Measurements from ENCODE around the gene IRAK2.

Gene IRAK2

DNA sequence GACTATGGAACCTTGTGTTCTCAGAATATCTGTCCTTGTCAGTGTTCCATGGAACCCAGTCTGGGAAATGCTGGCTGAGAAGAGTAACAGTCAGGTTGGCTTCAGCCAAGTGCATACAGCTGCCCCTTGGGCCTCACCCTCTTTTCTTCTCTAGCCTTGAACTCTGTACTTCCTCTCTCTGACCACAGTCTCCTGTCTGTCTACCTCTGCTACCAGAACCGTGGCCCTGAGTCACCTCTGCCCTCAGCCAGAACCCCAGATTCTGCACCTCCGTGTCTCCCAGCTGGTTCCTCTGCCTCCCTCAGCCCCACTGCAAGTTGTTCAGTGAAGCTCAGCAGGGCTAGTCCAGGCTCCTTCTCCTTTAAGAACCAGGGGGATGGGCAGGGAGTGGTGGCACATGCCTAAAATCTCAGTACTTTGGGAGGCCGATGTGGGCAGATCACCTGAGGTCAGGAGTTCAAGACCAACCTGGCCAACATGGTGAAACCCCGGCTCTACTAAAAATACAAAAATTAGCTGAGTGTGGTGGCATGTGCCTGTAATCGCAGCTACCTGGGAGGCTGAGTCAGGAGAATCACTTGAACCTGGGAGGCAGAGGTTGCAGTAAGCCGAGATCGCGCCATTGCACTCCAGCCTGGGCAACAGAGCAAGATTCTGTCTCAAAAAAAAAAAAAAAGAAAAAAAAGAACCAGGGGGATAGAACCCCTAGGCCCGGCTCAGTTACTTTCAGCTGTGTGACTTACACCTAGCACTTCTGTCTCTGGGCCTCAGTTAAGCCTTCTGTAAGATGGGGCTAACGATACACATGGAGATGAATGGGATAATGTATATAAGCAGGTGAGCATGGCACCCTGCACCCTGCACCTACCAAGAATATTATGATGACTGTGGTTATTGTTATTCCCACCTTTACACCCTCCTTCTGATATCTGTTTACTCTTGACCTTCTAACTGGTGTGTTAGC lies 59.2 kb downstream of the IRAK2 start:
- DNase-seq (ENCODE audit: low spot score) (peak; percentile 72), FAIRE-seq (no peak)

DNA sequence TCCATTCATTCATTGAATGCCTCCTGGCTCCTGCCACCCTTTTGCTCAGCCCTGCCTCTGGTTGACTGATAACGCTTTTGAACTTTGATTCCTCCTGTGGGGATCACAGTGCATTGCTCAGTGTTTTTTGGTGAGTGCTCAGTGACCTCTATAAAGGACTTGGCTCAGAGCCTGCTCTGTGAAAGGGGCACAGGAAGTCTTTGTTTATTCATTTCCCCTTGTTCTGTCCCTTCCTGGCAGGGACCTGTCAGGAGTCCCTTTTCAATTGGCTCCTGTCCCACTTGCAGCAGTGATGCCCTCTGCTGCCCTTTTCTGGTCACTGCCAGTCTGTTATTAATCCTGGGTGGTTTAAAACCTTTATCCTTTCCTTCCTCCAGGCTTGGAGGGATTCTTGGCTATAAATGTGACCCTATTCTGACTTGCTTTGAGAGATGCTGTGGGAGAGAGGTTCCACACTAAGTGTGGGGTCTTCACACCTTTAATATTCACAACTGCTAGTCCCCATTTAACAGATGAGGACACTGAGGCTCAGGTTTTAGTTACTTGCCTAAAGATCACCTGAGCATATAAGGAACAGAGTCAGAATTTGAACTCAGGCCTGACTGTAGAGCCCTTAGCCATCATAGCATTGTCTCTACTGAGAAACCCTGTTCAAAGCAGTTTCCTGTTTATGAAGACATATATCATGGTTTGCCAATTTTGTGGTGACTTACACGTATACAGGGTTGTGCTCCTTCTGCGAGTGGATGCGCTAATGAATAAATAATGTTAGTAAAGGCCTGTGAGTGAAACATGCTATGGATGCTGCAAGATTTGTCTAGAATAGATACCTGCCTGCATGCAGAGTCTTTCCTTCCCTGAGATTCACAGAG lies 60.3 kb downstream of the IRAK2 start:
- FAIRE-seq (peak; percentile 63), DNase-seq (ENCODE audit: low spot score) (peak; percentile 83)

DNA sequence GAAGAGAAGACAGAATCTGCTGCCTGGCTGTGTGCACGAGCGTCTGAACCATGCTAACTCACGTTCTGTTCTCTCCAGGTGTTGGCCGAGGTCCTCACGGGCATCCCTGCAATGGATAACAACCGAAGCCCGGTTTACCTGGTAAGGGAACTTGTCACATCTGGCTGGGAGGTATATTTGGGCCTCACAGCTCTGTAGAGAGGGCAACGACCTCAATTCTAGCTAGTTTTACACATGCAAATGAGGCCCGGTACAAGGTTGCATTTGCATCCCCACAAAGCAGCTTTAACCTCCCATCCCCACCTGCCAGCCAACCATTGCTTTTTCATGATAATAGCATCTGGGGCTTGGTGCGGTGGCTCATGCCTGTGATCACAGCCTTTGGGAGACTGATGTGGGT lies 61.6 kb downstream of the IRAK2 start:
- no peak for FAIRE-seq
- DNase-seq (ENCODE audit: low spot score): no peak

DNA sequence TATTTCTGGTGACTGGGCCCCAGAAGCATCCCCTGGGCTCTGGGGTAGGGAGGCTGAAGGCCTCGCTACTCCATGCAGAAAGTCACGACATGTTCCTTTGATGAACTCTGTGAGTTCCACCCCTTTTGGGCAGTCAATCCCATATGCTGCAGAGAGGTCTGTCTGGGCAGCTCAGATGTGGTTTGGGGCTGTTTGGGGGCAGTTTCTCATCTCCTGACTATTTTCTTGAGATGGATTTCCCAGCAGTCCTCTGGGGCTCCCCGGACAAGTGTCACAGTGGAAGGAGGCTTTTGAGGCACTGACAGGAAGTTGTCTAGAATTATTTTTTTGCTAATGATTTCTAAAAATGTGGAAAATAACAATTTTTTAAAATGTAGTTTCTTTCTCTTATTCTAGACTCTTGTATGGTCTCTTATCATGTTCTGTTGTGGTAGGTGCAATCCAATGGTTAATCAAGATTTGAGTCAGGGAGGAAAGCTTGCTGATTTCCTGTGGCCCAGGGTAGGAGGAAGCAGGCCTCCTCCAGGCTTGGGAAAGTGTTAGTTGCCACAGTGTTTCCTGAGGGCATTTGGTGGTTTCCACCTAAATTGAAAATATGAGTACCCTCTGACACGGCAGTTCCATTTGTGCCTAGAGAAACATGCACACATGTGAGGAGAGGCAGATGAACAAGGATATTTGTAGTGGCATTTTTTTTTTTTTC lies 63.7 kb downstream of the IRAK2 start:
- DNase-seq (ENCODE audit: low spot score): no peak
- FAIRE-seq: no peak

DNA sequence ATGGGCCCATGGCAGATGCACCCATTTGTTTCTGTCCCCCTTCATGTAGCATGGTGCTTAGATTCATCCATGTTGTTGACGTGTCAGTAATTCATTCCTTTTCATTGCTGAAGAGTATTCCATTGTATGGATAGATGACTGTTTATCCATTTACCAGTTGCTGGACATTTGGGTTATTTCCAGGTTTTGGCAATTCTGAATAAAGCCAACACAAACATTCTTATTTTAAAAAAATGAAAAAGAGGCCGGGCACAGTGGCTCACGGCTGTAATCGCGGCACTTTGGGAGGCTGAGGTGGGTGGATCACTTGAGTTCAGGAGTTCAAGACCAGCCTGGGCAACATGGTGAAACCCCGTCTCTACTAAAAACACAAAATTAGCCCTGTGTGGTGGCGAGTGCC lies 64.9 kb downstream of the IRAK2 start:
- FAIRE-seq (no peak), DNase-seq (ENCODE audit: low spot score) (no peak)

DNA sequence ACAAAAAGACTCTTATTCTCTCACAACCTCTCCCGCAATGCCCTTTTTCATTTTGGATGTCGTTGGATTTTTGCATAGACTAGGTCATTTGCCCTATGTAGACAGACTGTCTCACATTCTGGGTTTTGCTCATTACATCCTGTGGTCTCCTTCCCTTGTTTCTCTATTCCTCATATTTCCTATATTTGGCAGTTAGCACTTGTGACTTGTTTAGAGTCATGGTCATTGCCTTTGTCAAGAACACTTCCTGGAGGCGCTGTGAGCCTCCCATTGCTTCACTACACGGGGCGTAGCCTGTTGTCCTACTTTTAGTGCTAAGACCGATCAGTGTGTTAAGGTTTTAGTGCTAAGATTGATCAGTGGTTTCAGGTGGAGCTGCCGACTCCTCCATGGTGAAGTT lies 67.4 kb downstream of the IRAK2 start:
- DNase-seq (ENCODE audit: low spot score) (no peak), FAIRE-seq (no peak)

DNA sequence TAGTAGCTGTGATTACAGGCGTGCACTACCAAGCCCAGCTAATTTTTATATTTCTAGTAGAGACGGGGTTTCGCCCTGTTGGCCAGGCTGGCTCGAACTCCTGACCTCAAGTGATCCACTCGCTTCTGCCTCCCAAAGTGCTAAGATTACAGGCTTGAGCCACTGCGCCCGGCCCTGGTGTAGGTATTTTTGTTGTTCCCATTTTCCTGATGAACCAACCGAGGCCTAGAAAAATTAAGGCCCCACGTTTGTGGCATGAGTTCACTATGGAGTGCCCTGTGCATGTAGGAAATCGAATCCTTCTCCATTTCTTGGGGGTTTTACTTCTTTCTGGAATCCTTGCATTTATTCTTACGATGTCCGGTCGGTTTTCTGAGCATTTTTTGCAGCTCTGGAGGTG lies 69.3 kb downstream of the IRAK2 start:
- DNase-seq (ENCODE audit: low spot score): no peak
- FAIRE-seq: no peak

DNA sequence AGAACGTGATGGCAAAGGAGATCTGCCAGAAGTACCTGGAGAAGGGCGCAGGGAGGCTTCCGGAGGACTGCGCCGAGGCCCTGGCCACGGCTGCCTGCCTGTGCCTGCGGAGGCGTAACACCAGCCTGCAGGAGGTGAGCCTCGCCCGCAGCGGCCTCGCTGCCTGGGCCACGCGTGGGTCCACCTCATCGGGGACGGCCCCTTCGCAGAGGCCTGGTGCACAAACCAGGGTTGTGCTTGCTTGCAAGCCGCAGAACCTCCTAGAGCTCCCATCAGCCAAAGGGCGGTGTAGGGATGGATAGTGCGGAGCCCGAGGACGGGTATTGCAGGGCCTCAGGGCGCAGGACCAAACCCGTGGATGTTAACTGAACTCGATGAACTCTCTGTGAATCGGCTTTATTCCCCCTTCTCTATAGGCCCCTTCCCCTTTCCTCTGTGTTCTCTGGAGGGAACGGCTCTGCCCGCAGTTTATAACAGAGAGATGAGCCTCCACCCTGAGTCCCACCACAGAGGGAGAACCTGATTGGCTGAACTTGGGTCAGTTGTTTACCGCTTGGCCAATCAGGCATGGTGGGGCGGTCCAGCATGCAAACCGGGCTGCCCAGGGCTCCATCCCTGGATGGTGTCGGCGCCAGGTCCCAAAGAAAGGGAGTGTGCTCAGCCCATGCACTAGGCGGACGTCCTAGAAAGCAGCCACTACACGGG lies 70.0 kb downstream of the IRAK2 start:
- DNase-seq (ENCODE audit: low spot score) (no peak), FAIRE-seq (no peak)

DNA sequence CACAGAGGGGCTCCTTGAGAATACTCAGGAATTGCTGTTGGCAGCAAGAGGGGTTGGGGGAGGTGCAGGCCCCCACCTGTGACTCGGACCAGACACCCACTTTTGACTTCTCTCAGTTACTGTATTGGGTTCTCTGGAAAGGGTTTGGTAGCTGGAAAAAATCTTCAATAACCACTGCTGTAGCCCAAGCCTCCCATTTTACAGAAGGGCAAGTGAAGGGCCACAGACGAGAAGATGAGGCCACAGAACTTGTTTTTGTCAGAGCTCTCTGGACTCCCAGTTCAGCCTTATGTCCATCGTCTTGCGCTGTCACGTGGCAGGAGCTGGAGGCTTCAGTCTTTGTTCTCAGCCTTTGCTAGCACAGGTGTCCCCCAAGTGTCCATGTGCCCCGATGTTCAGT lies 70.8 kb downstream of the IRAK2 start:
- FAIRE-seq (no peak), DNase-seq (ENCODE audit: low spot score) (no peak)

DNA sequence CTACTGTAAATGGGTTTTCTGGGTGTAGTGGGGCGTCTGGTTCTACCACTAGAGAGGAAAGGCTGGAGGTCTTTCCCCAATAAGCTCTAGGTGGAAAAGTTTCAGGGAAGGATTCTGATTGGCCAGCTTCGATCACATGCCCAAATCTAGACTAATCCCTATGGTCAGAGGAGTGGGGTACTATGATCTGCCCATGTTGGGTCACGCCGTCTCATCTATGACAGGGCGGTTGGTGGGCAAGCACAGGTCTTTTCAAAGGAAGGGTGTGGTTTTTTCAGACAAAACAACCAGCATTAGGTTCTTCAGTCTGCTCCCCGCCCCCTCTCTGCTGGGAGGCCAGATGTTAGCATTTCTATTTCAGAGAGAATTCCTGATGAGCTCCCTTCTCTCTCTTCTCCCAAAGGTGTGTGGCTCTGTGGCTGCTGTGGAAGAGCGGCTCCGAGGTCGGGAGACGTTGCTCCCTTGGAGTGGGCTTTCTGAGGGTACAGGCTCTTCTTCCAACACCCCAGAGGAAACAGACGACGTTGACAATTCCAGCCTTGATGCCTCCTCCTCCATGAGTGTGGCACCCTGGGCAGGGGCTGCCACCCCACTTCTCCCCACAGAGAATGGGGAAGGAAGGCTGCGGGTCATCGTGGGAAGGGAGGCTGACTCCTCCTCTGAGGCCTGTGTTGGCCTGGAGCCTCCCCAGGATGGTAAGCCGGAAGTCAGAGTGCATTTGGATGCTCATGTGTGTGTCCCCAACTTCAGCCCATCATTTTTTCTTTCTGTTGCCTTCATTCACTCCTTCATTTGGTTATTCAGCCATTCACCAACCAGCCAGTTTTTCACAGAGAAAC lies 73.8 kb downstream of the IRAK2 start:
- FAIRE-seq: no peak
- DNase-seq (ENCODE audit: low spot score): no peak

DNA sequence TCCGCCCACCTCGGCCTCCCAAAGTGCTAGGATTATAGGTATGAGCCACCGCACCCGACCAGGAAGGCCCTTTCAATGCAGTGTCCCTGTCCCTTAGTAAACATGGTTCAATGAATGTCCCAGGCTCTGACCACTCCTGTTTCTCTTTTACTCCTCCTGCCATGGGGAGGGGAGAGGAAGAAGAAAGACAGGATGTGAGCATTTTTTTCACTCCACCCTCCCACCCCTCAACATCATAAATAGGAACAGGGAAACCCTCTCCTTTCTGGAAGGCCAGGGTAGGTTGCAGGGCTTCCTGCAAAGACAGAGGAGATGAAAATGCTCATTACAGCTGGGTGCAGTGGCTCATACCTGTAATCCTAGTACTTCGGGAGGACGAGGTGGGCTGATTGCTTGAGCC lies 76.1 kb downstream of the IRAK2 start:
- no peak for DNase-seq (ENCODE audit: low spot score)
- no peak for FAIRE-seq

DNA sequence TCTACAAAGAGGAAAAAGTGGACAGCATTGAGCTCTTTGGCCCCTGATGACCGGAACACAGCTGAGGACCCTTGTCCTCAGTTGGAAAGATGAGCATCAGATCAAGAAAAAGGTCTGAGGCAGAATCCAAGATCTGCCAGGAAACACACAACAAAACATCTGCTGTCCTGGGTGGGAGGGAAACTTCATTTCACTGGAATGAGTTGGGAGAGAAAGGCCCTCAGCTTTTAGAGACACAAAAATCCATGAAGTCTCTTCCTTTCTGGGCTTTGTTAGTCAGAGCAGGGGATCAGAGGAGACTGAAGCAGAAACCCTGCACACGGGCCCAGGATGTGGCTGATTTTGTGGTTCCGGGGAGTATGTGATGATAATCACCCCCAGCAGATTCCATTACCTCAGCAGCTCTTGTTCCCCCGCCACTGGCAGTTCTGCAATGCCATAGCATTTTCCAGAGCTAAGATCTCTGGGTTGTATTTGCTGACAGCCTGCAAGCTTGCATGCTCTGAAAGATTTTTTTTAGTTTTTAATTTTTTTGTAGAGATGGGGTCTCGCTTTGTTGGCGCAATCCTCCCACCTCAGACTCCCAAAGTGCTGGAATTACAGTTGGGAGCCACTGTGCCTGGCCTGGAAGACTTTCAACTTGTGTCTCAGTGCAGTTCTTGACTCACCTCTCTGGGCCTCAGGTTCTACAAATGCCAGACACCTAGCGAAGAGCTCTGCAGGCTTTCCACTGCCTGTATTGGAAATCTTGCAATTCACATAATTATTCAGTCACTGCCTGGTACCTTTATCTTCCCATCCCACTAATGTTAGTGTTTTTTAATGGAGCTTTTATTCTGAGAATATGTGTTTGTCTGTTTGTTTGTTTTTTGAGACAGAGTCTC lies 77.7 kb downstream of the IRAK2 start:
- FAIRE-seq (peak; percentile 77), DNase-seq (ENCODE audit: low spot score) (peak; percentile 83)

DNA sequence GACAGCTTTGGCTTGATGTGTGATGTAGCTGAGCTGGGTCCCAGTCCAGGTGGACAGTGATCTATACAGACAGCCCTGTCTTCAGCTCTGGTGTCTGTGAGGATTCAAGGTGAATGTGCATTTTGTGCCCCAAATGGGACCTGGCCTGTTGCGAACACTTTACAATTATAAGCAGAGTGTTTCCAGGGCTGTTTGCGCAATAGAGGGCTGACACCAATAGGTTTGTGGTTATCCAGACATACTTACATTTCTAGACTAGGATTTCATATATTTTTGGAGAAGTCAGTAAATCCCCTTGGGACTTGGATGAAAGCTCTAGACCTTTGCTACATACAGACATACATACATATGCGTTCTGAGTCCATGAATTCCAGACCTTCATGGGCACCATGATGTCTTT lies 79.3 kb downstream of the IRAK2 start:
- DNase-seq (ENCODE audit: low spot score) (no peak), FAIRE-seq (no peak)

DNA sequence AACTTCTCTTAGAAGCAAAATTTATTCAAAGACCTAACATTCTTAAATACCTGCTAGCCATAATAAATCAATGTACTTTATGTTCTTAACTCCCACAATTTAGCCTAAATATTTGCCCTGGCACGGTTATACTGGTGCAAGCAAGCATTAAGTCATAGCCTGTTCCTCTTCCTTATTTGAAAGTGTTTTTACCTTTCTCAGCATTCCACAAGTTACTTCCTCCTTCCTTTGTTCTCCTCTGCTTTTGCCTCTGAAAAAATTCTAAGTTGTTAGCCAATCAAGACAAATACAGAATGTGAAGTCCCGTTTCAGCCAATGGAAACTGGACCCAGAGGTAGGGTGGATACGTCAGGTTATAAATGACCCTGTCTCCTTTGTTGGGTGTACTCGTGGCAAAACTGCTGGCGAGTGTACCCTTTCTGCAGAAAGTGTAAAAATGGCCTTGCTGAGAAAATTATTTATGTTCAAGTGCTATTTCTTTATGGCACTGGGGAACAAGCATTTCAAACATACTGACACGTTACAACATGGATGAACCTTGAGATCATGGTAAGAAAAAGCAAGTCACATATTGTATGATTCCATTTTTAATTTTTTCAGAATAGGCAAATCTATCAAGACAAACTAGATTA lies 80.5 kb downstream of the IRAK2 start:
- no peak for DNase-seq (ENCODE audit: low spot score)
- FAIRE-seq: no peak

DNA sequence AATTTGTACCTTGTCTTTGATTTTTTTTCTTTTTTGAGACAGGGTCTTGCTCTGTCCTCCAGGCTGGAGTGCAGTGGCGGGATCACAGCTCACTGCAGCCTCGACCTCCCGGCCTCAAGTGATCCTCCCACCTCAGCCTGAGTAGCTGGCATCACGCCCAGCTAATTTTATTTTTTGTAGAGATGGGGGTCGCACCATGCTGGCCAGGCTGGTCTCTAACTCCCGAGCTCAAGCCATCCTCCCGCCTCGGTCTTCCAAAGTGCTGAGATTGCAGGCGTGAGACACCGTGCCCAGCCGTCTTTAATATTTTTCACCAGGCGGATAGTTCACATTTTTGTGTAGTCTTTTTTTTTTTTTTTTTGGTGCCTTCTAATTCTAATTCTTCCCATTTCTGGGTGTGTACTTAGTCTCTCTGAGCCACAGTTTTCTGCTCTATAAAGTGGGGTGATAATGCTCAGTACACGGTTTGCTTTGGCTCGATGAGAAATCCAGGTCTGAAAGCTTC lies 83.0 kb downstream of the IRAK2 start:
- no peak for FAIRE-seq
- DNase-seq (ENCODE audit: low spot score): no peak

DNA sequence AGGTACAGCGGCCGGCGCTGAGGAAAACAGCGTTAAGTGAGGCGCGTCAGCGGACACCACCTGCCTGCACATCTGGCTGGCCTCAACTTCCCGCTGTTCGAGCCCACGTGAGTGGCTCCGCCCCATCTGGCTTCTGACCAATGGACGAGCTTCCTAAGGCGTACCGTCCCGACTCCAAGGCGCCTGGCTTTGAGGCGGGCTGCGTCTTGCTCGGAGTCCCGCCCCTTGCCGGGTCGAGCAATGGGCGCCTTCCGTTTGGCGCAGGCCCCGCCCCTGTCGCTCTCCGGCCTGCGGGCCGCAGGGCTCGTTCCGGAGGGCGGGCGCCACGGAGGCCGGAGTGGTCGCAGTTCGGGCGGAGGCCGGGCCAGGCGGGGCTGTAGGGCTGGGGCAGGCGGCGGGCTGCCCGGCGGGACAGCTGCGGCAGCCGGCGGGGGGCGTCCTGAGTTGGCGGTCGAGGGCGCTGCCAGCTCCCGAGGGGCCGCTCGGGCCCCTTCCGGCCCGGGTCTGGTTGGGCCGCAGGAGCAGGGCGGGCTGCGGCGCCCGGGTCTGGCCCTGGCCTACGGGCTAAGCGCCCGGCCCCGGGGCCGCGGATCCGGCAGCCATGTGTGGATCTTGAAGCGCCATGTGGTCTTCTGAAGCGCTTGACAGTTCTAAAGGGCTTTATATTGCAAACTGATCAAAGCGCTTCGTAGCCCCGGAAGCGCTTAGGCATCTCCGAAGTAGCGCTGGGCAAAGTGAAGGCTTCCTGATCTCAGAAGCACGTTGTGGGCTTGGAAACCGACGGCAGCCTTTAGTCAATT lies 83.7 kb downstream of the IRAK2 start, which contains the start of gene TATDN2:
Gene TATDN2 (plus strand): TSS at position 276 of the 800 bp plus-strand sequence. CDS start 742 bp downstream, outside the sequence.
- FAIRE-seq: no peak
- DNase-seq (ENCODE audit: low spot score): peak; percentile 85

DNA sequence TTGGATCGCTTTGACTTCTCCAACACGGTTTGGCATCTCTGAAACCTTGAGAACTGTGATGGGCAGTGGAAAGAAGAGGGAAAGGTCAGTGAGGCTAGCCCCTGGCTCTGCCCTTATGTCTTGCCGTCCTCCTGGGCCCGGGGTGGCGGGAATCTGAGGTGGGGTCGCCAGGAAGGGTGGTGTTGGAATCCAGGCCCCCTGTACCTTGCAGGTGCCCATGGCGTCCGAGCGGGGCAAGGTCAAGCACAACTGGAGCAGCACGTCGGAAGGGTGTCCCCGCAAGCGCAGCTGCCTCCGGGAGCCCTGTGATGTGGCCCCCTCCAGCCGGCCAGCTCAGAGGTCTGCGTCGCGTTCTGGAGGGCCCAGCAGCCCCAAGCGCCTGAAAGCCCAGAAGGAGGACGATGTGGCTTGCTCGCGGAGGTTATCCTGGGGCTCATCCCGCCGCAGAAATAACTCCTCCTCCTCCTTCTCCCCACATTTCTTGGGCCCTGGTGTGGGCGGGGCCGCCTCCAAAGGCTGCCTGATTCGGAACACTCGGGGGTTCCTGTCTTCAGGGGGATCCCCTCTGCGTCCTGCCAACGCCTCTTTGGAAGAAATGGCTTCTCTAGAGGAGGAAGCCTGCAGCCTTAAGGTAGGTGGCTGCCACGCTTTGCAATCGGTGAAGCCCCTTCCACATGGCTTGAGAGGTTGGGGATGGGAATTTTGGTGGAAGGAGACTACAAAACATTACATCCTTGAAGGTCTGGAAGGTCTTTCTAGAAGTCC lies 84.4 kb downstream of the IRAK2 start:
- FAIRE-seq (no peak), DNase-seq (ENCODE audit: low spot score) (no peak)
